ENCODE data around the gene RAB6A. TPM values are rescaled to one million over a fixed set of nuclear protein-coding genes. Genes with fewer than 3 reads are reported as not detected.
"Not testable (repeated sequence)": the region's sequence is repeated elsewhere in the genome, so short reads cannot be mapped to it uniquely, and the experiment has no call there.

Gene RAB6A
- total RNA-seq, 1 experiment from 2014 or later = 57.3 TPM

GRCh38 chr11:73762732-73763131 lies 1.9 kb upstream of the RAB6A start:
- DNase-seq (ENCODE audit: low read depth) = no peak

GRCh38 chr11:73761403-73761945 lies 600 bp upstream of the RAB6A start:
- DNase-seq (ENCODE audit: low read depth) = no peak

- DNase-seq (ENCODE audit: low read depth) = no peak
Measured at GRCh38 chr11:73760135-73760678, 667 bp downstream of the RAB6A start.

- DNase-seq (ENCODE audit: low read depth) = no peak
Measured at GRCh38 chr11:73759610-73760134, 1.2 kb downstream of the RAB6A start.

GRCh38 chr11:73758451-73758850 lies 2.4 kb downstream of the RAB6A start:
- no peak for DNase-seq (ENCODE audit: low read depth)

- no peak for DNase-seq (ENCODE audit: low read depth)
Measured at GRCh38 chr11:73757598-73757997, 3.3 kb downstream of the RAB6A start.

- no peak for DNase-seq (ENCODE audit: low read depth)
Measured at GRCh38 chr11:73755670-73756069, 5.2 kb downstream of the RAB6A start.

- no peak for DNase-seq (ENCODE audit: low read depth)
Measured at GRCh38 chr11:73753938-73754337, 6.9 kb downstream of the RAB6A start.

- no peak for DNase-seq (ENCODE audit: low read depth)
Measured at GRCh38 chr11:73752903-73753302, 8.0 kb downstream of the RAB6A start.

- no peak for DNase-seq (ENCODE audit: low read depth)
Measured at GRCh38 chr11:73752216-73752867, 8.5 kb downstream of the RAB6A start.

- DNase-seq (ENCODE audit: low read depth) = not testable (repeated sequence)
Measured at GRCh38 chr11:73750862-73751261, 10.0 kb downstream of the RAB6A start.

GRCh38 chr11:73750228-73750627 lies 10.6 kb downstream of the RAB6A start:
- DNase-seq (ENCODE audit: low read depth) = no peak

GRCh38 chr11:73749118-73749517 lies 11.8 kb downstream of the RAB6A start:
- DNase-seq (ENCODE audit: low read depth) = no peak

GRCh38 chr11:73748300-73748699 lies 12.6 kb downstream of the RAB6A start:
- no peak for DNase-seq (ENCODE audit: low read depth)

- no peak for DNase-seq (ENCODE audit: low read depth)
Measured at GRCh38 chr11:73747762-73748161, 13.1 kb downstream of the RAB6A start.

- DNase-seq (ENCODE audit: low read depth) = no peak
Measured at GRCh38 chr11:73746701-73747100, 14.2 kb downstream of the RAB6A start.

GRCh38 chr11:73743045-73743444 lies 17.8 kb downstream of the RAB6A start:
- DNase-seq (ENCODE audit: low read depth) = no peak

GRCh38 chr11:73735959-73736358 lies 24.9 kb downstream of the RAB6A start:
- not testable (repeated sequence) for DNase-seq (ENCODE audit: low read depth)

- DNase-seq (ENCODE audit: low read depth) = no peak
Measured at GRCh38 chr11:73734993-73735392, 25.9 kb downstream of the RAB6A start.

GRCh38 chr11:73734011-73734410 lies 26.9 kb downstream of the RAB6A start:
- not testable (repeated sequence) for DNase-seq (ENCODE audit: low read depth)

- not testable (repeated sequence) for DNase-seq (ENCODE audit: low read depth)
Measured at GRCh38 chr11:73732936-73733335, 27.9 kb downstream of the RAB6A start.

- peak; percentile 6 for DNase-seq (ENCODE audit: low read depth)
Measured at GRCh38 chr11:73729594-73730206, 31.2 kb downstream of the RAB6A start.

- no peak for DNase-seq (ENCODE audit: low read depth)
Measured at GRCh38 chr11:73728000-73728399, 32.9 kb downstream of the RAB6A start.
